ENCODE results near the gene FGD3.

The FGD3 gene

GRCh38 chr9:93081081-93081529, 133.8 kb downstream of the FGD3 start:
- no peak for DNase-seq

- DNase-seq: no peak
These were observed 134.6 kb downstream of the FGD3 start for GRCh38 chr9:93081931-93082330.

- DNase-seq: no peak
These were observed 135.6 kb downstream of the FGD3 start for GRCh38 chr9:93082841-93083411.

GRCh38 chr9:93083592-93084470, 136.5 kb downstream of the FGD3 start:
- no peak for DNase-seq

- no peak for DNase-seq
These were observed 137.2 kb downstream of the FGD3 start for GRCh38 chr9:93084471-93084881.

- DNase-seq: no peak
These were observed 138.4 kb downstream of the FGD3 start for GRCh38 chr9:93085676-93086075.

Data from fibroblast of skin of back (primary cell).